IPS-20b (cell line): ENCODE measurements around the gene COMT.

ENCODE experiments used
- H3K27ac ChIP-seq: one replicate; pipeline ENCODE4 v1.5.1; 2013; ENCODE audit warnings: low read length
- H3K27me3 ChIP-seq: 2 replicates; pipeline ENCODE4 v1.6.1; 2013; ENCODE audit warnings: mild to moderate bottlenecking, low read length, inconsistent platforms; ENCODE audit not compliant: insufficient read depth
- H3K36me3 ChIP-seq: 2 replicates; pipeline ENCODE4 v1.6.1; 2013; ENCODE audit warnings: low read depth, mild to moderate bottlenecking, inconsistent platforms, low read length, moderate library complexity; ENCODE audit not compliant: insufficient read depth
- H3K4me1 ChIP-seq: 2 replicates; pipeline ENCODE4 v1.6.1; 2013; ENCODE audit warnings: mild to moderate bottlenecking, control low read depth, inconsistent platforms, low read length, moderate library complexity; ENCODE audit not compliant: insufficient read depth
- H3K4me3 ChIP-seq: 2 replicates; pipeline ENCODE4 v1.5.1; 2013; ENCODE audit warnings: mild to moderate bottlenecking, low read length, inconsistent platforms
- H3K9ac ChIP-seq: 2 replicates; pipeline ENCODE4 v1.6.1; 2013; ENCODE audit warnings: low read depth, mild to moderate bottlenecking, inconsistent platforms, low read length, moderate library complexity
- H3K9me3 ChIP-seq: 2 replicates; pipeline ENCODE4 v1.6.1; 2013; ENCODE audit warnings: mild to moderate bottlenecking, low read depth, low read length, inconsistent platforms; ENCODE audit not compliant: insufficient read depth

COMT gene

GRCh38 chr22:19911540-19912270 is 29.9 kb upstream of the COMT start:
- Histone ChIP-seq H3K4me1 (no peaks in the 10 kb centered on the region), H3K9ac (no peak overlapping the region), H3K4me3 (no peak overlapping the region), H3K27me3 (no peaks in the 10 kb centered on the region), H3K36me3 (peaks cover 22% of the 10 kb centered on the region), H3K9me3 (no peaks in the 10 kb centered on the region), H3K27ac (no peak overlapping the region)

DNA sequence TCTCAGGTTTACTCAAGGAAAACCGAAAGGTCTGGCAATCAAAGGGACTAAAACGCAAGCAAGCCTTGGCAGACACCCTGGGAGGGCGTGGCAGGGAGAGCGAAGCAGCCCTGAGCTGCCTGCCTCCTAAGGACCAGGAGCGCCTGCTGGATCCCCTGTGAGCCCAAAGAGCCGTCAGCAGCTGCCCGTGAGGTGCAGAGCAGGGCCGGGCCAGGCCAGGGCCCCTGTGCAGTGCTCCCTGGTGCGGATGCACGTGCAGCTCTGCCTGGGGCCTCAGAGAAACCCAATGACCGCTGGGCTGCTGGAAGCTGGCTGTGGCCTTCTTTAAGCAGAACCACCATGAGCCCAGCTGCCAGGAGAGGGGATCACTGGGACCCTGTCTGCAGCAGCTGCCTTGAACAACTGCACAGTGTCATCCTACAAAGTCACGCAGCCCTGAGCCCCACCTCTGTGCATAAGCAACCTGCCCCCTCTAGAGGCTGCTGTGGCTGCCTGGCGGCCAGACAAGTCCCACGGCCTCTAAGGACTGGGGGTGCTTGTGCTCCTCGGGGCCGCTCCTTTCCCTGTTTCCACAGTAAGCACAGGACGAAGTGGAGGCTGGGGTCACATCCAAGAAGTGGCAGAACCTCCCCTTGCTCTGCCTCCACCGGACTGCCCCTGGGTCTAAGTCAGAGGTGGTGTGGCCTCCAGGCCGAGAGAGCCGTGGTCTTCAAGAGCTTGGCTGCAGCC is 29.1 kb upstream of the COMT start:
- H3K9me3 ChIP-seq: no peaks in the 10 kb centered on the region
- no peaks in the 10 kb centered on the region for H3K27me3 ChIP-seq
- no peaks in the 10 kb centered on the region for H3K4me1 ChIP-seq
- H3K4me3 ChIP-seq: no peak overlapping the region
- peaks cover 22% of the 10 kb centered on the region for H3K36me3 ChIP-seq
- H3K27ac ChIP-seq: no peak overlapping the region
- no peak overlapping the region for H3K9ac ChIP-seq

DNA sequence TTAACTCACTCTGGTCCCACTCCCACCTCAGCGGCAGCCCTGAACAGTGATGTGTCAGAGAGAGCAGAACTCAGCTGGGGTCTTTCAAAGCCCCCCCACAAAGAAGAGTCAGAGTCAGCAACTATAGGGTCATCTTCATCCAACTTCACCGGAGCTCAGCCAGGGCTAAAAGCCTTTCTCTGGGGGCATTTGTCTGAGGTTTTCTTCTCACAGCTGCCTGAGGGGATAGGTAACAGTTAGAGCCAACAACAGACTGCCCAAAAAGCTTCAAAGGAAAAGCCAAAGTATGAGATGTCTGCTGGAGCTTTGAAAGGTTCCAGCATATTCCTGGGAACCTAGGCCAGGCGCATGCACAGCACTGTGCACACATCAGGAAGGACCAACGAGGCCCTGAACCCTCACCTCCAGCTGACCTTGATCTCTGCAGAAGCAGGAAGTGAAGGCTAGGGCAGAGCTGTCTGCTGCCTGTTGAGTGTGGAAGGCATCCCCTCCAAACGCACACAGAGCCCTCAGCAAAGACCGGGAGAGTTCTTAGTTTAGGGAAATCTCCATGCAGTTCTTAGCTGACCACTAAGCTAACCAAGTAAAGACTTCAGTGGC is 28.1 kb upstream of the COMT start:
- Histone ChIP-seq H3K4me1 (no peaks in the 10 kb centered on the region), H3K27ac (no peak overlapping the region), H3K36me3 (peaks cover 22% of the 10 kb centered on the region), H3K4me3 (no peak overlapping the region), H3K9ac (no peak overlapping the region), H3K27me3 (no peaks in the 10 kb centered on the region), H3K9me3 (no peaks in the 10 kb centered on the region)

DNA sequence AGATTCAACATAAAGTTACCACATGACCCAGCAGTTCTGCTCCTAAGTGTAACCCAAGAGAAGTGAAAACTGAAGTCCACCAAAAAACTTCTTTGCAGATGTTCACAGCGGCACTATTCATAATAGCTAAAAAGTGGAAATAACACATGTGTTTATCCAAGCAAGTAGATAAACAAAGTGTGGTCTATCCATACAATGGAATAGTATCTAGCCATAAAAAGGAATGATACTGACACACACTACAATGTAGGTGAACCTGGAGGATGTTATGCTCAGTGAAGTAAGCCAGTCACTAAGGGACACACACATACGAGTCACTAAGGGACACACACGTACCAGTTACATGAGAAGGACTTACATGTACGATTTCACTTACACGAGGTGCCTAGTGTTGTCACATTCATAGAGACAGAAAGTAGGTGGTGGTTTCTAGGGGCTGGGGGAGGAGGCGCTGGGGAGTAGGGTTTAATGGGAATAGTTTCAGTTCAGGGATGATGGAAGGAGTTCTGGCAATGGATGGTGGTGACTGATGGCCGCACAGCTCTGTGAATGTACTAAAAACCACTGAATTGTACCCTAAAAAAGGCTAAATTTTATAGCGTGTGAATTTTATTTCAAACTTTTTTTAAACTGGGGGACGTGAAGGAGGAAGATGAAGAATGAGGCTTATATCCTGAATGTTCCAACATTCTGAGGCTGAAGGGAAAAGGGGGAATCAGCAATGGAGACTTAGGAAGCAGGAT is 27.2 kb upstream of the COMT start:
- Histone ChIP-seq H3K9ac (no peak overlapping the region), H3K9me3 (no peaks in the 10 kb centered on the region), H3K27me3 (no peaks in the 10 kb centered on the region), H3K4me1 (no peaks in the 10 kb centered on the region), H3K36me3 (peaks cover 22% of the 10 kb centered on the region), H3K27ac (no peak overlapping the region), H3K4me3 (no peak overlapping the region)

DNA sequence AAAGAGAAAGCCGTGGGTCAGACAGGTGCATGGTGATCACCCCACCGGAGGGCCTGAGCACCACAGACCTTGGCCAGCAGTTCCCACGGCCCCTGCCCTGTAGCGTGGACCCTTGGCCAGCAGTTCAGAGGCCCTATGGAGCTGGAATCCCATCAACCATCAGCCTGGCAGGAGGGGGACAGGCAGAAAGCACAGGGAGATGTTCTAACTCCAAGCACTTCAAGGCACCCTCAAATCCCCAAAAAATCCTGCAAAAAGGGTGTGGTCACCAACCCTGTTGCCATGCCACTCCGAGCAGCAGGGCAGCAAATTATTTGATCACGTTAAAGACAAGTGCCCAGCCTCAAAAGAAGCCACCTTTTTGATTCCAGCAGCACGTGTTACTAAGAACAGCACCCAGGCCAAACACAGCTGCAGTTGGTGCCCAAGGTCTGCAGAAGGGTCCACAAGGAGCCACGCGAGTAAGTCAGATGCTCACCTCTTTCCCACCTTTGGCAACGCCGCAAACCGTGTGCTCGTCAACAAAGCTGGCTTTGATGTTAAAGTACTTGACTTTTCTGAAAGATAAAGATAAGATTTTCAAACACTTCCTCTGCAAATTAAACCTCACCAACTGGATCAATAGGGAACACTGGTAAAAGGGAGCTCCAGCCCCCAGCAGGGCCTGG is 26.2 kb upstream of the COMT start:
- H3K27ac ChIP-seq: no peak overlapping the region
- no peaks in the 10 kb centered on the region for H3K4me1 ChIP-seq
- H3K9me3 ChIP-seq: no peaks in the 10 kb centered on the region
- H3K27me3 ChIP-seq: no peaks in the 10 kb centered on the region
- no peak overlapping the region for H3K9ac ChIP-seq
- H3K4me3 ChIP-seq: no peak overlapping the region
- H3K36me3 ChIP-seq: peaks cover 22% of the 10 kb centered on the region

GRCh38 chr22:19916006-19916405 is 25.6 kb upstream of the COMT start:
- H3K36me3 ChIP-seq: peaks cover 22% of the 10 kb centered on the region
- no peak overlapping the region for H3K4me3 ChIP-seq
- no peaks in the 10 kb centered on the region for H3K9me3 ChIP-seq
- H3K27ac ChIP-seq: no peak overlapping the region
- no peak overlapping the region for H3K9ac ChIP-seq
- no peaks in the 10 kb centered on the region for H3K4me1 ChIP-seq
- no peaks in the 10 kb centered on the region for H3K27me3 ChIP-seq

DNA sequence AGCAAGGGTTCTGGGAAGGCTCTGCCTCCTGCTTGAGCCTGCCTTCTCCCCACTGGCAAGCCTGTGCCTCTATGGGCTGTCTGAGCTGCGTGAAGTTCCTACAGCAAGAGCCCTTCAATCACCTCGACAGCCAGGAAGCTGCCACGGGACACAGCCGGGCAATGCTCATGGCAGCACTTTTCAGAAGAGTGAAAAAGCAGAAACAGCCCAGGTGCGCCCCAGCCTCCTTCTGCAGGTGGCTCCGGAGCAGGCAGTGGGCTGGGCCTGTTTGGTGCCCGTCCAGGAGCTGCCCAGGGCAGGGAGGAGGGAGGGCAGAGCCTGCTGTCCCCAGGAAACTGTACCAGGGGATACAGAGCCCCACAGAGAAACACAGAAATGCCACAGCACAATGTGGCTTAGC is 24.6 kb upstream of the COMT start:
- H3K9ac ChIP-seq: no peak overlapping the region
- no peak overlapping the region for H3K27ac ChIP-seq
- H3K4me1 ChIP-seq: no peaks in the 10 kb centered on the region
- no peaks in the 10 kb centered on the region for H3K9me3 ChIP-seq
- H3K27me3 ChIP-seq: no peaks in the 10 kb centered on the region
- peaks cover 22% of the 10 kb centered on the region for H3K36me3 ChIP-seq
- H3K4me3 ChIP-seq: no peak overlapping the region

DNA sequence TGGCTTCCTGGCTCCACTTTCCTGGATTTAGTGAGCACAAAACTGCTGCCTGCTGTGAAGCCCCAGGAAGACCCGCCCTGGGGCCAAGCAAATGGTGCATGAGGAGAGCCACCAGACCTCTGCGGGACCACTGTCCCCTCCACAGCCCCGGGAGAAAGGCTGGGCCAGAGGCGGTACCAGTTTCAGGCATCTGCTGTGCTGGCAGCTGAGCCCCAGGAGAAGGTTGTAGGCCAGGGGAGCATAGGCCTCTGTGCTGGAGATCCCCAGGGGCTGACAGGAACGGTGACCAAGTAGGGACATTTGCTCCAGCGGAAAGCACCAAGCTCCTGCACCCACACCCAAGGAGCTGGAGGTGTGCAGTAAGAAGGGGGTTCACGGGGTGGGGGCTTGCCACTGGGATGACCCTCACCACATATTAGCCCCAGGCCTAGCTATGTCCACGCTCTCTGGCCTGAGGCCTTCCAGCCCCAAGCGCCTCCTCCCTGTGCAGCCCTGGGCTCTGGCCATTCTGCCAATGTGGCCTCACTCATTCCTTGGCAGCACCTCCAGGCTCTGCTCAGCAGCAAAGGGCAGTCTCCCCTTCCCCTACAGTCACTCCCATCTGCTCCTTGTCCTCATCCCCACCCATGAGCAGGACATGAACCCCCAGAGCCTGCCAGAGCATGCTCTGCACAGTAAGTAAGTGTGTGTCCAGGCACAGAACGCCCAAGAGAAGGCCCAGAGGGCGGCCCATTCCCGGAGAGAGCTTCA is 24.0 kb upstream of the COMT start:
- no peaks in the 10 kb centered on the region for H3K9me3 ChIP-seq
- no peak overlapping the region for H3K4me3 ChIP-seq
- H3K36me3 ChIP-seq: peaks cover 22% of the 10 kb centered on the region
- no peak overlapping the region for H3K27ac ChIP-seq
- no peaks in the 10 kb centered on the region for H3K4me1 ChIP-seq
- H3K9ac ChIP-seq: no peak overlapping the region
- no peaks in the 10 kb centered on the region for H3K27me3 ChIP-seq

GRCh38 chr22:19918332-19919106 is 23.1 kb upstream of the COMT start:
- no peaks in the 10 kb centered on the region for H3K9me3 ChIP-seq
- H3K36me3 ChIP-seq: peaks cover 21% of the 10 kb centered on the region
- H3K27me3 ChIP-seq: no peaks in the 10 kb centered on the region
- no peak overlapping the region for H3K4me3 ChIP-seq
- H3K4me1 ChIP-seq: no peaks in the 10 kb centered on the region
- H3K9ac ChIP-seq: no peak overlapping the region
- H3K27ac ChIP-seq: no peak overlapping the region

DNA sequence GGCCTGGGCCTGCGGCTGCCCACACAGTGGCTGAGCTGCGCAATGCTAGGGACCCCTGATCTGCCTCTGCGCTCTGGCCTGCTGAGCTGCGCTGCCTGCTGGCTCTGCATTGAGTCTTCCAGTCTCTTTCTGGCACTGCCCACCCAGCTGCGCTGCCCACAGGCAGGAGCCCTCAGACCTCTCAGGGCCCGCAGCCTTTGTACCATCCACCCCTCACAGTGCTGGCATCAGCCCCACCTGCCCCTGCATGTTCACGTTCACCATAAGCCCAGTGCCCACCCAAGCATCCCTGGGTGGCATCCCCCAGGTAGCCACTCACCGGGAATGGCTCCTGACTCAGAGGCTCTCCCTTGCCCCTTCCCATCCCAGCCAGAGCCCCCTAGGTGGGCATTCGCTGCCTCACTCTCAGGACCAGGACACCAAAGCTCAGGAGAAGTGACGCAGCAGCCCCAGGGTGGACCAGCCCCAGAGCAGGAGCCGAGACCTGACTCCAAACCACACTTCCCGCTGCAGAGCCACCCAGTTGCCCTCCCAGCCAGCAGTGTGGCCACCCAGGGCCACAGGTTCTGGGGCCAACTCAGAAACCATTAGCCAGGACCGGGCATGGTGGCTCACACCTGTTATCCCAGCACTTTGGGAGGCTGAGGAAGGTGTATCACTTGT is 21.7 kb upstream of the COMT start:
- no peaks in the 10 kb centered on the region for H3K4me1 ChIP-seq

More for the DNA sequence above, 21.7 kb upstream of the COMT start:
- Histone ChIP-seq H3K27ac (no peak overlapping the region), H3K27me3 (no peaks in the 10 kb centered on the region), H3K9me3 (no peaks in the 10 kb centered on the region), H3K36me3 (0 out of 2 replicates have a peak, but pooled peaks cover 8% of the 10 kb centered on the region), H3K9ac (no peak overlapping the region; the same call in 1 of the 2 replicates), H3K4me3 (no peak overlapping the region)
